ENCODE results near the gene FASN.

GRCh38 chr17:82083533-82084359, 14.3 kb downstream of the FASN start:
- no peak for TF ChIP-seq CTCF (IDR thresholded peaks at IDR 0.05; ENCODE audit: low read length)
- TF ChIP-seq EZH2 (optimal IDR thresholded peaks at IDR 0.05; ENCODE audit: low read depth, low read length): no peak
- TF ChIP-seq EZH2phosphoT487 (IDR thresholded peaks at IDR 0.05; ENCODE audit: low read length): no peak

All from MM.1S (cell line).